T-helper 2 cell treated with Interferon-gamma antibody and Interleukin-4, amounts not matched to agents 5 μg/mL and 100 μg/mL, for 36 hours (primary cell): ENCODE measurements around the gene THAP9.
"Not testable (repeated sequence)": the region's sequence is repeated elsewhere in the genome, so short reads cannot be mapped to it uniquely, and the experiment has no call there.

Experiments
- DNase-seq: peaks from one replicate; pipeline ENCODE4 v3.0.0; 2021; ENCODE audit warnings: low spot score
- H3K27ac Mint-ChIP-seq: one replicate; pipeline ENCODE4 v1.8.0; 2021; ENCODE audit warnings: mild to moderate bottlenecking, mixed read lengths
- H3K27me3 Mint-ChIP-seq: one replicate; pipeline ENCODE4 v1.8.0; 2021; ENCODE audit warnings: low read depth, mixed read lengths
- H3K36me3 Mint-ChIP-seq: one replicate; pipeline ENCODE4 v1.8.0; 2021; ENCODE audit warnings: low read depth, mixed read lengths
- H3K4me1 Mint-ChIP-seq: one replicate; pipeline ENCODE4 v1.8.0; 2021; ENCODE audit warnings: low read depth, mixed read lengths
- H3K4me3 Mint-ChIP-seq: one replicate; pipeline ENCODE4 v1.8.0; 2022; ENCODE audit warnings: mild to moderate bottlenecking, moderate library complexity, mixed read lengths
- H3K9me3 Mint-ChIP-seq: one replicate; pipeline ENCODE4 v1.8.0; 2021; ENCODE audit warnings: mixed read lengths

THAP9 gene

GRCh38 chr4:82900411-82901182 is at the start of gene THAP9:
Gene THAP9, plus strand, starts transcription at chr4:82900735. Its CDS starts 68 bp downstream, at chr4:82900803.
- no peaks in the 10 kb centered on the region for H3K9me3 Mint-ChIP-seq
- no peak within 1 kb of the TSS for H3K4me3 Mint-ChIP-seq
- H3K36me3 Mint-ChIP-seq: peaks cover 21% of the 10 kb centered on the region
- DNase-seq: peak; percentile 99
- H3K27ac Mint-ChIP-seq: no peak within 1 kb of the TSS
- H3K4me1 Mint-ChIP-seq: peaks cover 39% of the 10 kb centered on the region
- no peaks in the 10 kb centered on the region for H3K27me3 Mint-ChIP-seq

- H3K4me1 Mint-ChIP-seq: peaks cover 9% of the 10 kb centered on the region
- H3K9me3 Mint-ChIP-seq: no peaks in the 10 kb centered on the region
- H3K36me3 Mint-ChIP-seq: peaks cover 60% of the 10 kb centered on the region
- no peak for DNase-seq
- no peak overlapping the region for H3K27ac Mint-ChIP-seq
- no peak overlapping the region for H3K4me3 Mint-ChIP-seq
- H3K27me3 Mint-ChIP-seq: no peaks in the 10 kb centered on the region
Observed at GRCh38 chr4:82851318-82851717, 49.2 kb upstream of the THAP9 start.

- H3K9me3 Mint-ChIP-seq: no peaks in the 10 kb centered on the region
- H3K4me1 Mint-ChIP-seq: peaks cover 9% of the 10 kb centered on the region
- no peak for DNase-seq
- peak overlapping the region; percentile 34 for H3K27ac Mint-ChIP-seq
- no peaks in the 10 kb centered on the region for H3K27me3 Mint-ChIP-seq
- peaks cover 56% of the 10 kb centered on the region for H3K36me3 Mint-ChIP-seq
- H3K4me3 Mint-ChIP-seq: no peak overlapping the region
Observed at GRCh38 chr4:82851885-82852750, 48.4 kb upstream of the THAP9 start.

GRCh38 chr4:82852751-82853285 is 47.7 kb upstream of the THAP9 start:
- H3K4me3 Mint-ChIP-seq: no peak overlapping the region
- no peaks in the 10 kb centered on the region for H3K9me3 Mint-ChIP-seq
- DNase-seq: no peak
- H3K27me3 Mint-ChIP-seq: no peaks in the 10 kb centered on the region
- peaks cover 57% of the 10 kb centered on the region for H3K36me3 Mint-ChIP-seq
- no peak overlapping the region for H3K27ac Mint-ChIP-seq
- peaks cover 9% of the 10 kb centered on the region for H3K4me1 Mint-ChIP-seq

- H3K27ac Mint-ChIP-seq, H3K4me3 Mint-ChIP-seq, H3K27me3 Mint-ChIP-seq, DNase-seq, H3K9me3 Mint-ChIP-seq: not testable (repeated sequence)
- Mint-ChIP-seq H3K4me1 (peaks cover 25% of the 10 kb centered on the region), H3K36me3 (peaks cover 50% of the 10 kb centered on the region)
Observed at GRCh38 chr4:82860487-82860886, 40.0 kb upstream of the THAP9 start.

GRCh38 chr4:82861529-82861928 is 39.0 kb upstream of the THAP9 start:
- H3K27me3 Mint-ChIP-seq: no peaks in the 10 kb centered on the region

GRCh38 chr4:82864336-82864979 is 36.1 kb upstream of the THAP9 start:
- H3K36me3 Mint-ChIP-seq: peaks cover 65% of the 10 kb centered on the region
- peak overlapping the region; percentile 80 for H3K4me3 Mint-ChIP-seq
- no peaks in the 10 kb centered on the region for H3K27me3 Mint-ChIP-seq
- H3K27ac Mint-ChIP-seq: peak overlapping the region; percentile 96
- no peaks in the 10 kb centered on the region for H3K9me3 Mint-ChIP-seq
- peaks cover 39% of the 10 kb centered on the region for H3K4me1 Mint-ChIP-seq
- DNase-seq: peak; percentile 37

More at GRCh38 chr4:82861529-82861928, 39.0 kb upstream of the THAP9 start:
- Mint-ChIP-seq H3K4me1 (peaks cover 34% of the 10 kb centered on the region), H3K27ac (no peak overlapping the region), H3K9me3 (no peaks in the 10 kb centered on the region), H3K4me3 (no peak overlapping the region), H3K36me3 (peaks cover 54% of the 10 kb centered on the region)
- DNase-seq: no peak

GRCh38 chr4:82865592-82865991 is 34.9 kb upstream of the THAP9 start:
- Mint-ChIP-seq H3K27me3 (no peaks in the 10 kb centered on the region), H3K9me3 (no peaks in the 10 kb centered on the region), H3K4me3 (peak overlapping the region; percentile 58), H3K4me1 (peaks cover 39% of the 10 kb centered on the region), H3K36me3 (peaks cover 75% of the 10 kb centered on the region), H3K27ac (peak overlapping the region; percentile 93)
- peak; percentile 36 for DNase-seq

GRCh38 chr4:82866033-82866432 is 34.5 kb upstream of the THAP9 start:
- Mint-ChIP-seq H3K36me3 (peaks cover 77% of the 10 kb centered on the region), H3K27ac (peak overlapping the region; percentile 93), H3K4me1 (peaks cover 39% of the 10 kb centered on the region), H3K4me3 (peak overlapping the region; percentile 38)
- not testable (repeated sequence) for H3K27me3 Mint-ChIP-seq, H3K9me3 Mint-ChIP-seq, DNase-seq

GRCh38 chr4:82866706-82867385 is 33.7 kb upstream of the THAP9 start:
- H3K36me3 Mint-ChIP-seq: peaks cover 75% of the 10 kb centered on the region
- peak overlapping the region; percentile 21 for H3K4me3 Mint-ChIP-seq
- no peak for DNase-seq
- no peaks in the 10 kb centered on the region for H3K27me3 Mint-ChIP-seq
- H3K4me1 Mint-ChIP-seq: peaks cover 33% of the 10 kb centered on the region
- H3K27ac Mint-ChIP-seq: peak overlapping the region; percentile 55
- no peaks in the 10 kb centered on the region for H3K9me3 Mint-ChIP-seq

- peaks cover 67% of the 10 kb centered on the region for H3K36me3 Mint-ChIP-seq
- peaks cover 30% of the 10 kb centered on the region for H3K4me1 Mint-ChIP-seq
- H3K9me3 Mint-ChIP-seq: no peaks in the 10 kb centered on the region
- no peak overlapping the region for H3K27ac Mint-ChIP-seq
- no peak for DNase-seq
- no peak overlapping the region for H3K4me3 Mint-ChIP-seq
- H3K27me3 Mint-ChIP-seq: no peaks in the 10 kb centered on the region
Observed at GRCh38 chr4:82868572-82868971, 32.0 kb upstream of the THAP9 start.

GRCh38 chr4:82885410-82885809 is 15.1 kb upstream of the THAP9 start:
- H3K4me1 Mint-ChIP-seq: peaks cover 34% of the 10 kb centered on the region
- H3K36me3 Mint-ChIP-seq: peaks cover 33% of the 10 kb centered on the region
- H3K9me3 Mint-ChIP-seq: no peaks in the 10 kb centered on the region
- H3K27ac Mint-ChIP-seq: no peak overlapping the region
- no peaks in the 10 kb centered on the region for H3K27me3 Mint-ChIP-seq
- H3K4me3 Mint-ChIP-seq: no peak overlapping the region
- DNase-seq: no peak
